Stimulated activated CD8-positive, alpha-beta memory T cell treated with anti-CD3 and anti-CD28 coated beads, Interleukin-4, amount 100 ng/mL, for 24 hours (primary cell): ENCODE data around the gene CDH4.

Source experiments
- DNase-seq: peaks from one replicate; pipeline ENCODE4 v3.0.0-alpha.2; 2020; ENCODE audit warnings: low read depth

Gene CDH4

DNA sequence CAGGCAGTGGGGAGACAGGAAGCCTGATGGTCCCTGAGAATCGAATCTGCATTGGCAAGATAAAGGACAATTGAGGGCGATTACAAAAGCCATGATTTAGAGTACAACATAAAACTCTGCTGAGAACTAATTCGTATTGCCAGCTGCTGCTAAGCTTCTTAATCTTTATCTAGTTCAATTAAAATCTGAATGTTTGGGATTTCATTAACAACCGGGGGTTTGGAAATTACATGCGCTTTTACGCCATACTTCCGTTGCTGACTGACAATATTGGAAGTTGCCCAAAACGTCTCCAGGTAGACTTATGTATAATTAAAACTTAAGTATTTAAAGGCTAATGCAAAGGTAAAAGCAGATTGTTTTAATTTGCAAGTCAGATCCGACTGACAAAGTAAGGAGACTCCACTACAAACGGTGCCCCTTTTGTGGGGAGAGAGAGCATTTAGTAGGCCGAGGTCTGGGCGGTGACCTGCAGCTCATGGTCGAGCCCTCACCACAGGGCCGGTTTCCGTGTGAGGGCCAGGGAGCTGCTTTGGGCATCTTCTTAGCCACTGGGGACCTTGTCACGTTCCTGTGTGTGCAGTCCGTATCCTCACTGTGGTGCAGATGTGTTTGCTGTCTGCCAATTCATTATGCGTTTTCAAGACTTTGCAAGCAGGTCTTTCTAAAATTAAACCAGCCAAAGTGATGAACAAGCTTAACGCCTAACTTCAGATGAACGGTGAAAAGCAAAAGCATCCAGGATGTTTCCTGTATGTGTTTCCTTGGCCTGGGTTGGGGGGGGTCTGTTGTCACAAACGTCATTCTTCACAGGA, 49.9 kb downstream of the CDH4 start:
- DNase-seq = no peak

DNA sequence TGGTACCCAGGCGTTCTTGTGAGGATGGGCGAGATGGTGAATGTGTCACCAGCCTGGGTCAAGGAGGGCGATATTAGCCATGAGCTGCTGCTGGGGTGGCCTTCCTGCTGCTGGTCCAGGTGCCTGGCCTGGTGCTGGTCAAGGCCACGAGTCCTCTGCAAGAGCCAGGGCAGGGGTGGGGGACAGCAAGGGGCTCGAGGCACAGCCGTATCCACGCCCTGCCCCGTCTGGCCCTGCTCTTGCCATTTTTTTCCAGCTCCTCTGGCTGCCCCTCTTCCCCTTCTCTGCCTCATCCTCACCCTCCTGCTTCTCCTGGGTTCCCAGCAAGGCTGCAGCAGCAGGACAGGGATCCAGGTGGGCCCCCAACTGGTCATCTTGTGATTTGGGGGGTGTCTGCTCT, 51.2 kb downstream of the CDH4 start:
- no peak for DNase-seq

DNA sequence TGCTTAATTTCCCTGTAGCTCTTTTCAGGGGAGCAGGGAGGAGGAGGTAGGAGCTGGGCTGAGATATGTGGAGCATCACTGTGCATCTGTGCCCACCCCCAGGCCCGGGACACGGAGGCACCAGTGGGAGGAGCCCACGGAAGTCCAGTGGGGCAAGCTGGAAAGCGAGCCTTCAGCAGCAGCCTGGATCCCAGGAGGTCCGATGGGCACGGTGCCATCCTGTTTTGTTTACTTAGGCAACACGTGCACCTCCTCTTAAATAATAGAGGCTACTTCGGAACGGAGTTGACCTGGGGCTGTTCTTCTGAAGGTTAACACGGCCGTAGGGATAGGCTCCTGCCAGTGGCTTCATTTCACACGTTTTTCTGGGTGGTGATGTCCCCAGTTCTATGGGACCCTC, 51.6 kb downstream of the CDH4 start:
- no peak for DNase-seq

DNA sequence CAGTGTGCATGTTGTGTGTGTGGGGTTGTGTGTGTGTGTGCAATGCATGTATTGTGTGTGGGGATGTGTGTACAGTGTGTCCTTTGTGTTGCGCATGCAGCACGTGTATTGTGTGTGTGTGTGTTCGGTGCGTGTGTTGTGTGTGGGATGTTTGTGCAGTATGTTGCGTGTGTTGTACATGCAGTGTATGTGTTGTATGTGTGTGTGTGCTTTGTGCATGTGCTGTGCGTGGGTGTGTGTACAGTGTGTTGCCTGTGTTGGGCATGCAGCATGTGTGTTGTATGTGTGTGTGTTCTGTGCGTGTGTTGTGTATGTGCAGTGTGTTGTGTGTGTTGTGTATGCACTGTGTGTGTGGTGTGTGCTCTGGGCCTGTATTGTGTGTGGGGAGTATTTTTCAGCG, 52.7 kb downstream of the CDH4 start:
- no peak for DNase-seq

DNA sequence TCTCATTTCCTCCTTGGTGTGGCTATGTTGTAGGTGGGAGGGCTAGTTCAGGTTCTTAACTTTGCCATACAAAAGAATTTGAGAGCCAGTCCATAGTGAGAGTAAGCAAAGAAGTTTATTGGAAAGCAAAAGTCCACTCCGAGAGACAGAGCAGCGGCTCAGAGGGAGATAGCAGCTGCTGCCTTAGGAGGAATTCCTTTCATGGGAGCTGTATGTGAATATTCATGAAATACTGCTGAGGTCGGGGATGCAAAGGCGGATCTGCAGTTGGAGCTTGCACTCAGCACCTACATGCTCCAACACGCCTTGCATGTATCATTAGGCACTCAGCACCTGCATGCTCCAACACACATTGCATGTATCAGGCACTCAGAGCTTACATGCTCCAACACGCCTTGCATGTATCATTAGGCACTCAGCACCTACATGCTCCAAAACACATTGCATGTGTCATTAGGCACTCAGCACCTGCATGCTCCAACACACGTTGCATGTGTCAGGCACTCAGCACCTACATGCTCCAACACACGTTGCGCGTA, 54.9 kb downstream of the CDH4 start:
- DNase-seq = no peak

DNA sequence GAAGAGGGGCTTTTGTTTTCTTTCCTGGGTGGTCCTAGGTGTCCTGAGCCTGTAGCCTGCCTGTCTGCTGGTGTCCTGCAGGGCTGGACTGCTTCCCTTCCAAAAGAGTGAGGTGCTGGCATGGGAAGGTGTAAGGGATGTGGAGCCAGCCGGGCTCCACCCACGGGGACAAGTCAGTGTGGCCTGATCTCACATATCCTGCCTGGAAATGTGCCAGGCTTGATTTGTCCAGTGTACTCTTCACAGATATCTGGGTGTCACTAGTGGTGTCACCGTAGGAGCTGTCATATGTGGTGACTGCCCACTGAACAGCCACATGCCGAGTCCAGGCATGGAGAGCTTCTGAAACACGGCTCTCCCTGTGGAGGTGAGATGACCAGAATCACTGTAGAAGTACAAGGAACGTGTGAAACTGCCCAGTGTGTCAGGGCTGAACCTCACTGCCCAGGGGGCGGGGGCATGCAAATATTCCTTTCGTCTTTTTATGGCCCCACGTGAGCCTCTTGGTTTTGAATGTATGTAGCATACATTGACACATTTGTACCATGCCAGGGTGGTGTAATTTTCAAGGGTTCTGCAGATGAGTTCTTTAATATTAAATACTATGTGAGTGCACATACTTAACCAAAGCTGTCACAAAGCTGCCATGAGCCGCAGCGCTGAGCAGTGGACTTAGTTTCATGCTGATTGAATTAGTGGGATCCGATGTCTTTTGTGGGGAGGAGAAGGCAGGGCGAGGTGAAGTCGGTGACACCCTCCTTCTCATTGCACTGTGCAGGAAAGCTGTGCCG, 55.8 kb downstream of the CDH4 start:
- no peak for DNase-seq

DNA sequence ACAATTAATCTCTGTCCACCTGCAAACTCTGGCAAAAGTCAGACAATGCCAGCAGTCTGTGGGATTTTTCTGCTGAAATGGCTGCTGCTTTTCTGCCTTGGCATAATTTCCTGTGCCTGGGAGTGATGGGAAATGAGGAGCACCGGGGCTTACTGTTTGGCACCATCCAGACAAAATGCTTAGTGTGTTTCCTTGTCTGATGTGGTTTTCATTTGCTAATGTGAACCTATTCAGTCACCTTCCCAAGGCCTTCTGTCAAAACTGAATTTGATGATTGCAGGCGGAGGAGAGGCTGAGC, 56.4 kb downstream of the CDH4 start:
- no peak for DNase-seq

DNA sequence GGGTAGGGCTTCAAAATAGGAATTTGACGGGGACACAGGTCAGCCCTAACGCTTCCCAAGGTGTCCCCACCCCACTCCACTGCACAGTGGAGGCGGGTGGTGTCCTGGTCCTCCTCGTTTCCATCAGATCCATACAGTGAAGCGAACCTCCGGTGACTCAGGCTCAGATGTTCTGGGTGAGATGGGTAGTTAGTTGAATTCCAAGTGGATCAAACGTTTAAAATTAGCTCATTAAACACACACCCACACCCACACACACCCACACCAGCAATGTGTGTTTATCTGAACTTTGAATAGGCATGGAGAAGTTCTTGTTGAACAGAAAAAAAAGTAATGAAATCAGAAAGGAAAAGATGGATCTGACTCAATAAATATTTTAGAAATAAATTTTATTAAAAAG, 58.9 kb downstream of the CDH4 start:
- DNase-seq = no peak

DNA sequence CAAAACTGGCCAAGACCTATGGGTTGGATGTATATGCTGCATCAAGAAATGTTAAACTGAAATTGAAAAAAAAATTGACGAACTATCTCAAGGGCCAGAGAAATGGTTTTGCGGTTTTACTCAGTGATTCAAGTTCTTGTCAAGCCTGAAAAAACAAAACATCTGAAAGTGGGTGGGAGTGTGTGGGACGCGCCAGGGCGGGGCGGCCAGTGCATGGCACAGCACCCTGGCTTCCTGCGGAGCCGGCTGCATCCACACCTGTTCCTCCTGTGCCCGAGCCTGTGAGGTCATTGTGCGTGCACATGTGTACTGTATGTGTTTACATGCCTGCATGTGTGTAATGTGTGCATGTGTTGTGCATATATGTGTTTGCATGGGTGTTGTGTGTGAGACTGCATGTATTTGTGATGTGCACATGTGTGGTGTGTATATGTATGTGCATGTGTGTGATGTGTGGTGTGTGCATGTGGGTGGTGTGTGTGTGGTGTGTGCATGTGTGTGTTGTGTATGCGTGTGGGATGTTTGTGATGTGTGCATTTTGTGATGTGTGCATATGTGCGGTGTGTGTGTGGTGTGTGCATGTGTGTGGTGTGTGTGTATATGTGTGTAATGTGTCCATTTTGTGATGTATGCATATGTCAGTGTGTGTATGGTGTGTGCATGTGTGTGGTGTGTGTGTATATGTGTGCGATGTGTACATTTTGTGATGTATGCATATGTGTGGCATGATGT, 59.8 kb downstream of the CDH4 start:
- no peak for DNase-seq

DNA sequence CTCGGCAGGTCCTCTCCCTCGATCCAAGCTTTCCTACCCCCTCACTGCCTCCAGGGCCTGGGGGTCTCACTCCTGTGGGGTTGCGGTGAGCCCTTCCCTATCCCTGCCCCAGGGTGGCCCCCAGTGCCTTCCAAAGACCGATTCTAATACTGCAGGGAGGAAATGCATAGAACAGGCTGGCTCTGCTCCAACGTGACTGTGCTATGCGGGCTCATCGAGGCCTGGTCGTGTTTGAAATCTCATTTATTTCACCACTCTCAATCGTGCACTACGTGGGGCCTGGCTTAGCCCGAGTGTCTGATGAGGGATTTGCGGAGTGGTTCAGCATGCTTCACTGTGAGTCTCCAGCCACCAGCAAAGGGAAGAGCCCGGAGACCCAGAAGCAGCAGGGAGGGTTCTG, 60.9 kb downstream of the CDH4 start:
- no peak for DNase-seq

DNA sequence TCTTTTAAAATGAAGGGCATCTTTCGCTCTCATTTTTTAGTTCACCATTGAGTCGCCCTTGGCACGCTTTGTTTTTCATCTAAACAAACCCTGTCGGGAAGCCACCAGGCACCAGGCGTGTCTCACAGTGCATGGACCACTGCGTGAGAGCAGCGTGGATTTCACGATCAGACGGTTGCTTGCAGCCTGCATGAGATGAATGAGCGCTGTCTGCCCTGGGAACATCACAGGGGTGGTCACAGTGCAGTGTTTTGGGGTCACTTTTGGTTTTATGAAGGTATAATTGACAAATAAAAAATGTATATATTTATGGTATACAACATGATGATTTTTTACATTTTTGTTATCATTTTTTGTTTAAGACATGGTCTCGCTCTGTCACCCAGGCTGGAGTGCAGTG, 61.3 kb downstream of the CDH4 start:
- DNase-seq = no peak

DNA sequence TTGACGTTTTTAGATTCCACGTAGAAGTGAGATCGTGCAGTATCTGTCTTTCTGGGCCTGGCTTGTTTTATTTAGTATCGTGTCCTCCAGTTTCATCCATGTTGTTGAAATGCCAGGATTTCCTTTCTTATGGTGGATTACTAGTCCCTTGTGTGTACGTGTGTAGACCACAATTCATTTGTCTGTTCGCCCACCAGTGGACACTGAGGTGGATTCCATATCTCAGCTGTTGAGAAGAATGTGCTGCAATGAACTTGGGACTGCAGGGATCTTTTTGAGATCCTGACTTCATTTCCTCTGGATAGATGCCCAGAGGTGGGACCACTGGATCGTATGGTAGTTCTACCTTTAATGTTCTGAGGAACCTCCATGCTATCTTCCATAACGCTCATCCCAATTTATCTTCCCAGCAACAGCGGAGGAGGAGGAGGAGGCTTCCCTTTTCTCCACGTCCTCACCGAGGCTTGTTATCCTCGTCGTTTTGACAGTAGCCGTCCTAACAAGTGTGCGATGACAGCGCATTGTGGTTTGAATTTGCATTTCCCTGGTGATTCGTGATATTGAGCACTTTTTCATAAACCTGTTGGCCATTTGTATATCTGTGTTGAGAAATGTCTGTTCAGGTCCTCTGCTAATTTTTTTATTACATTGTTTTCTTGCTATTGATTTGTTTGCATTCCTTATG, 62.4 kb downstream of the CDH4 start:
- DNase-seq = no peak

DNA sequence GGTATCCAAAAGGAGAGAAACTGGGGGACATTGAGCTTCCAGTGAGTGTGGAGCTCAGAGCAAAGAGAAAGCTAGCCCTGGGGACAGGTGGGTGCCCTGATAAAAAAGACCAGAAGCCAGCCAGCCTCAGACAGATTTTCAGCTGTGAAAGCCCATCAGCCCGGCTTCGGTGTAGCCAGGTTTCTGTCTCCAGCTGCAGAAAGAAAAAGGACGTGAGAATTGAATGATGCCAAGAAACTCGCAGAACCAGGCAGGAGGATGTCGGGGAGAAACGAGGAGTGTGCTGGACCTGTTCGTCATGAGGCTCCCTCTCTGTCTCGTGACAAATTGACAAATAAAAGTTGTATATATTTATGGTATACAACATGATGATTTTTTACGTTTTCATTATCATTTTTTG, 63.3 kb downstream of the CDH4 start:
- DNase-seq = no peak

DNA sequence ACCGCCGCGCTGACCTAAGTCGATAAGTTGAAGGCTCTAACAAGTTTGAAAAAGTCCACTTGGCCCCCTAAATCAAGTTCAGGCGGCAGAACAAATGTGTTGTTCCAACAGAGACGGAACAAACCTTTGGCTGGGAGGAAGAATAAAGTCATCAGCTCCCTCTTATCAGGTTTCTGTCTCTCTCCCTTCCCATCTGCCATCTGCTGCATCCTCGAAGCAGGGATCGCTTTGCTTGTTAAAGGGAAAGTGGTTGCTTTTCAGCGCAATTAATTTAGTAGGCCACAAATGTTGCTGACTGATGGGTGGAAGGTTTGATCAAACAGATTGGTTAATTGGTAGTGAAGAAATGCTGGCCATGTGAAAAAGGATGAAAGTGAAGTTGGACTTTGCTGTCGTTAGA, 64.3 kb downstream of the CDH4 start:
- no peak for DNase-seq

DNA sequence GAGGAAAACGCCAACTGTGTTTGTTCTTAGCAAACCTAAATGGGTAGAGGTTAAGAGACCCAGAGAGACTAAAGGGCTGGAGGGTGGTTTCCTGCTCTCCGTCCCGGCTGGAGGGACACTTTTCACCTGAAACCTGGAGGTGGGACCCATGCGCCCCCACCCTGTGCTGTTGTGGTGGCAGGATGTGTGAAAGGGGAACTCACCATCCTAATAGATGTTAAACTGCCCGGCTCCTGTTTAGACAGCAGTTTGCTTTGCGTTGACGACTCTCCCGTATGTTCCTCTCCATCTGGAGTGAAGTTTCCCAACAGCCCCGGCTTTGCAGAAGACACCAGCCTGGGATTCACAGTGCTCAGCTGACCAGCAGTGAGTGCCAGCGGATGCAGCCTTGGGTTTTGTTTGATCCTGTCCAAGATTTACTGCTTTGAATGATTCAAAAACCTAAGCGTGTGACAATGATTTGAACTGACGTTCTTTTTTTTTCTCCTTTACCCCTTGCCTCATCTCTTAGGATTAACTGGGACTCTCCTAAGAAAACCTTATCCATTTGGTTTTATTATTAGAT, 66.0 kb downstream of the CDH4 start:
- no peak for DNase-seq

DNA sequence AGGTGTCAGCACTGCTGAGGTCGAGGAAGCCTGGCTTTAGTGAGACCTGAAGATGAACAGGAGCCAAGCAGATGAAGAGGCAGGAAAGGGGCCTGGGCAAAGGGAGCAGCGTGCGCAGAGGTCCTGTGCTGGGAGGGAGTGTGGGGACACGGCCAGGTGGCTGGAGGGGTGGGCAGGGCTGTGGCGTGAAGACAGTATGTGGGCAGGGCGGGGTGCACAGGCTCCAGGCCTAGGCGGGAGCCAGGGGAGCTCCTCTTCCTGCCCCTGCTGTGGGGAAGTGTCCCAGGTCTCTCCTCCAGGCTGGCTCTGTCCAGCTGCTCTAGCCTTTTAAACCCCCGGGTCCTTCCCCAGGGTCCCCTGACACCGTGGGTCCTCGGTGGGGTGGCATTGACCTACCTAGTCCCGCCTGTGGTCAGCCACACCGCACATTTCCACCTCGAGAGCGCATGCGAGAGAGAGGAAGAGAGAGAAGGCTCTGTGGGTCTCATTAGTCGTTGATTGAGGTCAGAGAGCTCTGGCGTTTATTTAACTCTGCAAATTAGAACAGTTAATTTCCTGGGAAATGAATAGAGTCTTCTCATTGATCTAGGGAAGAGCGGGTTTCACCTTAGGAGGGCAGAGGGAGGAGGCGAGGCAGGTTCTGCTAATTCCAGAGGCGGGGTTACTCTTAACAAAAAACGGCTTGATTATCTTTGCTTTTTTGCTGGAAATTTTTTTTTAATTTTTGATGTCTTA, 68.8 kb downstream of the CDH4 start:
- DNase-seq = no peak

DNA sequence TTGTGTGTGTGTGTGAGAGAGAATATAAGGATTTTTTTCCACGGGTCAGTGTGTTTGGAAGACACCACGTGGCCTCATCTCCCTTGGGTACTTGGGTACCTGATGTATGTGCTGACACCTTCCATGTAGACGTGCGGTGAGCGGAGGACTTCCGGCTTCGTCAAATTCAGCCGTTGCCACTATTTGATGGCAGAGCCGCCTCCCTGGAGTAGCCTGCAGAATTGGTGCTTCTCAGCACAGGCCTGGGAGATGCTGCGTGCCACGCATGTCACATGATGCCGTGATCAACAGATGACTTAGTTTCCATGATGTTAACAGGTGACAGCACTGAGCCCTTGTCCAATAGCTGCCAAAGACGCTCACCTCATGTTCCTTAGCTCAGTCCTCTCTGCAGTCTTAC, 69.4 kb downstream of the CDH4 start:
- no peak for DNase-seq

DNA sequence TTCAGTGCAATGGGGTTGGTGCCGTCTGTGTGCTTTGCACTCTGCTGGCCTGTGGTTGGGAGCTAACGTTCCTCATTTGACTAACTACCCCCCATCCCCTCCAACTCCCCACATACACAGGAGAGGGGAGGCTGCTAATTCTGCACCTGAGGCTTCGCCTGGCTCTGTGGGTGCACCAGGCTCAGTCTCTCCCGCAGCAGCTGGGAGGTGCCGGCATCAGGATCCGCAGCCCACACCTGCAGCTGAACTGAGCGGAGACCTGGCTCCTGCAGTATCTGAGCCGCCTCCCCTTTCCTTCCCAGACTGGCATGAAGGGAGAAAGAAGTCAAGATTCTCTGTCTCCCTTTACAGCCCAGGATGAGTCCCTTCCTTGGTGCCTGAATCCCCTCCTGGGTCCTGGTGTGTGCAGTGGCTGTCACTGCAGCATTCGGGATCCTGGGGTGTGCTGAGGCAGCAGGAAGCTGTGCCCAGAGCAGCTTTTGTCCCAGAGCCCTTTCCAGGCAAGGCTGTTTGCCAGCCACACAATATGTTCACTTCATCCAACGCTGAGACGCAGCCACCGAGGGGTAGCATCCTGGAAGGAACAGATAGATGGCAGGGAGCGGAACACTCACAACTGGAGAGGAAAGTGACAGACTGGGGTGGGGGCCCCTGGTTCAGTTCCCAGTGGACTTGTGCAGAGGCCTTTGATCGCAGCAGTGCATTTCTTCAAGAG, 70.2 kb downstream of the CDH4 start:
- no peak for DNase-seq

DNA sequence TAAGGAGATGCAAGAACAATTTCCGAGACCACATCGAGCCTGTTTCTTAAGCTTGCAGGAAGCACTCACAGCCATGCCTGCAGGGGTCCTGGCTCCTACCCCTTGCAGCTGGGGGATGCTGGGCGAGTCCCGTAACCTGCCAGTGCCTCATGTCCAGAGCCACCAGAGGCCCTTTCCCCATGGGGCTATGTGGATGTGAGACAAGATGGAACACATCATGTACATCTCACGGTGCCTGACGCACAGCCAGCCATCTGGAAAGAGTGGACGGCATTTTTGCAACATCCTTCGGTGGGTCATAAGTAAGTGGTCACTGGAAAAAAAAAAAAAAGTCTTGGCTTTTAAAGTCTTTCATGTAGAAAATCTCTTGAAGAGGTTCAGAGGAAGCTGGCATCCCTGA, 72.8 kb downstream of the CDH4 start:
- no peak for DNase-seq

DNA sequence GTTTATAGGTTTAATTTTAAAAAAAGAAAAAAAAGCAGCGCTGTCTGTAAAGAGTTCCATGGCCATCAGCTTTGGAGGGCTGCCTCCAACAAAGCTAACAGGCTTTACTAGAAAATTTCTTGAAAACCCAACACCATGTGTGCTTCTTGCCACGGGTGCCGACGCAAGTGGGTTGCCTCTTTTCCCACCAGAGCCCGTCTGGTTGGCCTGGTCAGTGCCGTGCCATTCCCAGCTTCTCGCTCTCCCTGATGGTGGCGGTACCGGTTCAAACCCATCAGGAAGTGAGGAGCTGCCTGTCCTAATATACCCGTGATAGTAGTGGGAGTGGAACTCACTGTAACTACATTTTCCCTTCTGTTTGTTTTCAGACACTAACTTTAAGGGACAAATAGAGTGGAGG, 73.7 kb downstream of the CDH4 start:
- DNase-seq = no peak
